NCI-H2171 (cell line): ENCODE data around the gene CDH4.

Experiments used
- DNase-seq: peaks from one replicate; lab custom pipeline; 2025; lab: John Stamatoyannopoulos, UW

Gene CDH4

DNA sequence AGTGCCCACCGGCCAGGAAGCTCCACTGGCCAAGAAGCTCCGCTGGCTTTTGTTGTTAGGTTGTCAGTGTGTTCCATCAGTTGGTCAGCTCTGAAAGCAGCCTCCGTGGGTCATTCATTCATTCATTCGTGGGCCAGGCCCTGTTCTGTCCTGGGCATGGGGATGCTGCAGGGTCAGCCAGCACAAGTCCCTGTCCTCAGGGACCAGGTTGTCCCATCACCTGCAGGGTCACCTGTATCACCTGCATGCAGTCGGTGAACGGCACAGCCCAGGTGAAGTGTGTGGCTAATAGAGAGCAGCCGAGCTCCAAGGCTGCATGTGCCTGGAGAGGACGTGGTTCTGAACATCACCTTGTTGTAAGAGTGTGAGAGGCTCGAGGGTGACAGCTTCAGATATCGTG is 403.5 kb downstream of the CDH4 start:
- DNase-seq = no peak

DNA sequence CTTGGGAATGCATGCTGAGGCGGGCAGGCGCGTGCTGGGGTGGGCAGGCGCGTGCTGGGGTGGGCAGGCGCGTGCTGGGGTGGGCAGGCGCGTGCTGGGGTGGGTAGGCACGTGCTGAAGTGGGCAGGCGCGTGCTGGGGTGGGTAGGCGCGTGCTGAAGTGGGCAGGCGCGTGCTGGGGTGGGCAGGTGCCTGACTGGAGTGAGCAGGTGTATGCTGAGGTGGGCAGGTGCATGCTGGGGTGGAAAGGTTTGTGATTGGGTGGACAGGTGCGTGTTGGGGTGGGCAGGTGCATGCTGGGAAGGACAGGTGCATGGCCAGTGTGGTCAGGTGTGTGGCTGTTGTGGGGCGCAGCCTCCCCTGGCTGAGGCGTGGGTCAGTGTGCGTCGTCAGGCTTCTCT is 404.1 kb downstream of the CDH4 start:
- no peak for DNase-seq

DNA sequence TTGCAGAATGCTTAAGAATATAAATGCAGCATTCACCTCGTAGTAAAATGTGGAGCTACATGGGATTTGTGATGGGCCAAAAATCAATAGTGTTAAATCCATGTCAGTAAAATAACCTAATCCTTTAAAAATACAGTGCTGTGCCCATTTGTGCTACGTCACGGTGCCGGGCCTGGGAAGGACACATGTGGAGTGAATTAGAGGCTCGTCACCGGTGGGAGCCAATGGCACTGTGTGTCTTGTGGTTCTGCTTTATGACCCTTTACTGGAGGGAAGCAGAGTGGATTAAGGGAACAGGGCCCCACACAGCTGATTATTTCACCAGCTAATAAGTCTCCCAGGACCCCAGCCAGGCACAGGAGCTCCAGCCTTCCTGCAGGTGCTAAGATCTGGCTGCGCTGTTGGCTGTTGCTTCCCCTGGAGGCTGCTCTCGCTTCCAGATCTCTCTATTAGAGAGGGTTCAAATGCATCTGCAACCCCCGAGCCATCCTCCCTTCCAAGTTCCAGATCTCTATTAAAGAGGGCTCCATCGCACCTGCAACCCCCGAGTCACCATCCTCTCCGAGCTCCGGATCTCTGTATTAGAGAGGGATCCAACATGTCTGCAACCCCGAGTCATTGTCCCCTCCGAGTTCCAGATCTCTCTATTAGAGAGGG is 405.8 kb downstream of the CDH4 start:
- no peak for DNase-seq

DNA sequence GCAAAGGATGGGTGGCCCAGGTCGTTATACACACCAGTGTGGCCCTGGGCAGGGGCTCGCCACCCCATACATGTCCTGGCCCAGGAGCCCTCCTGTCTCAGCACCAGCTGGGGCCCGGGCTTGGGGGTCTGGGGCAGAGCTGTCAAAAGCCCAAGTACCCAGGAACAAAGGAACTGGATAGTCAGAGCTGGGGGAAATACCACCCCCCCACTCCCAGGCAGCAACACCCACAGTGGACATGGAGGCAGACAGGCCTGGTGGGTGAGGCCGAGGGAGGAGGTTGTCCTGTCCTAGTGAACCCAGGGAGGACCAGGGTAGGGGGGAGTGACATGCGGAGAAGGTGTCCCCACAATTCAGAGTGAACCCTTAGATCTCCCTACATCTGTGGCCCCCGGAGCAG is 406.5 kb downstream of the CDH4 start:
- no peak for DNase-seq

DNA sequence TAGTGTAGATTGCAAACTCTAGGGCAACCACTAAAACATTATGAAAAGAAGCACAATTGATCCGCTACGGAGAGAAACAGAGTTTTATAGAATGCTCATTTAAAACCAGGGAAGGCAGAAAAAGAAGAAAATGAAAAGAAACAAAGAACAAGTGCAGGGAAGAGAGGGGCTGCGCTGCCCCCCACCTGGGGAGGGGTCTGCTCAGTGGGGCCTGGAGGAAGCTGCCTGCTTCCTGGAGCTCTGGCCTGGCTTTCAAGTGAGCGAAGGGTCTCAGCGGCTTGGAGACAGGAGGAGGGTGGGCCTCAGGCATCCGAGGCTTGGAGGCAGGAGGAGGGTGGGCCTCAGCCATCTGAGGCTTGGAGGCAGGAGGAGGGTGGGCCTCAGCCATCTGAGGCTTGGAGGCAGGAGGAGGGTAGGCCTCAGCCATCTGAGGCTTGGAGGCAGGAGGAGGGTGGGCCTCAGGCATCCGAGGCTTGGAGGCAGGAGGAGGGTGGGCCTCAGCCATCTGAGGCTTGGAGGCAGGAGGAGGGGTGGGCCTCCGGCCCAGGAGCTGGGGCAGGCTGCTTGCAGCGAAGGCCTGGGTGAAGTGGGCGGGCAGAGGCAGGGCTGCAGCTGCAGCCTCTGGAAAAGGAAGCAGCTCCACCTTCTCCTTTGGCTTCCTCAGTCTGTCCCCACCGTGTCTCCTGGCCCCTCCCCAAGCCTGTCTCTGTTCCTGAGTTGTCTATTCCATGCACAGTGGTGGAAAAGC is 407.4 kb downstream of the CDH4 start:
- no peak for DNase-seq

DNA sequence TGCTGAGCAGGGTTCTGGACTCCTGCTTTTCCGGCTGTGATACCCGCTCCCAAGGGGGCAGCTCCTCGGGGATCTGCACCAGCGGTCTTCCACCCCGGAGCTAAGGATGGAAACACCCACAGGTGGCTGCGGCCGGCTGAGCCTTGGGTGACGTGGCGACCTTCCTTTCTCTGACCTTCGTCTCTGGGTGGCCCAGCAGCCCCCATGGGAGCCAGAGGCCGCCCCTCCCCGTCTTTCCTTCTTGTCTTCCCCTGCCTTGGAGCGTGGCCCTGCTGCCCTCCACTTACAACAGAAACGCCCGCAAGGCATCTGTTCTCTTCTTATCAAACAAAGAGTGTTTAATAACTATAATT is 407.9 kb downstream of the CDH4 start:
- no peak for DNase-seq

DNA sequence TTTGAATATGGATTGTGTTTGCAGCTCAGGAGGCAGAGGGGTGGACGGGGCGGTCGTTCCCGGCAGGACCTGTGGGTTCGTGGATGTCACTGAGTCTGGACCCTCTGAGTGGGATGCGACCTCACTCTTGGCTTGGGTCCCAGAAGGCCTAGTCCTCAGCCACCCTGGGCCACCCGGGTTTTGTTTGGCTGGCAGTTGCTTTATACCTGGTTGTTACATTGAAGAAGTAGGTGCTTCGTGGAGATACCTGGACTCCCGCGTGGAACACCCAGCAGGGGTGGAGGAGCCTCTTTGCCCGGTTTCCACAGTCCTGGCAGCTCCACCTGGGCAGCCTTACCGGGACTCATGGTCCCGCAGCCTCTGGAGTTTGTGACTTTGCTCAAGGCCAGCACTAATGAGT is 408.5 kb downstream of the CDH4 start:
- no peak for DNase-seq

DNA sequence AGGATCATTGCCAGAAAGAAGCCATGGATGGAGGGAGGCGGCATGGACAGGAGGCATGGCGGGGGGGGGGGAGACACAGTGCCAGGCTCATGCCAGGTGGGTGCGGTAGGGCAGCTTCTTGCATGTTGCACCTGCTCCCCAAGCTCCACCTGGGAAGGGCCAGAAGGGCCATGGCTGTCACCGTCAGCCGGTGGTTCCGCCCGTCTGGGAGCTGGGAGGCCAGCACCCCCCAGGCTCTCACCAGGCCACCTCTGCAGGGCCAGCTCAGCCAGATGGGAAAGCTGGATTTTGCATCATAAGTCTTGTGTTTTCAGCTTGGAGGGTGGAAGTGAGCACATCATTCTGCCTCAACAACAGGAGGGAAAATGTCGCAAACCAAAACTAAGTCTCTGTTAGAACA is 409.0 kb downstream of the CDH4 start:
- no peak for DNase-seq

DNA sequence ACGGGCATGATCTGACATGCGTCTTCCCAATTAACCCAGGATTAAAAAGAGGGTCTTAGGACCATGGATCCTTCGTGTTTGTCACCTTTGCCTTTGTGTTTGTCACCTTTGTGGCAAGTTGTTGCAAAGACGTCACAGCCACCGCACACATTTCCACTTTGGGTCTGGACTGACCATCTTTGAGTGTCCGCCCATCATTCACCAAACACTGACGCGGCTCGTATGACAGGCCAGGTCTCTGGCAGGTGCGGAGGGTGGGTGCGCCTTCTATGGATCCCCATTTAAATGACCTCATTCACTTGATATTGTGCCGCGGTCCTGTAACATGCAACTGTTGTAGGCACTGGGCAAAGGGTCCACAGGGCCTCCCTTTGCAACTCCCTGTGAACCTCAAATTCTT is 409.5 kb downstream of the CDH4 start:
- no peak for DNase-seq

DNA sequence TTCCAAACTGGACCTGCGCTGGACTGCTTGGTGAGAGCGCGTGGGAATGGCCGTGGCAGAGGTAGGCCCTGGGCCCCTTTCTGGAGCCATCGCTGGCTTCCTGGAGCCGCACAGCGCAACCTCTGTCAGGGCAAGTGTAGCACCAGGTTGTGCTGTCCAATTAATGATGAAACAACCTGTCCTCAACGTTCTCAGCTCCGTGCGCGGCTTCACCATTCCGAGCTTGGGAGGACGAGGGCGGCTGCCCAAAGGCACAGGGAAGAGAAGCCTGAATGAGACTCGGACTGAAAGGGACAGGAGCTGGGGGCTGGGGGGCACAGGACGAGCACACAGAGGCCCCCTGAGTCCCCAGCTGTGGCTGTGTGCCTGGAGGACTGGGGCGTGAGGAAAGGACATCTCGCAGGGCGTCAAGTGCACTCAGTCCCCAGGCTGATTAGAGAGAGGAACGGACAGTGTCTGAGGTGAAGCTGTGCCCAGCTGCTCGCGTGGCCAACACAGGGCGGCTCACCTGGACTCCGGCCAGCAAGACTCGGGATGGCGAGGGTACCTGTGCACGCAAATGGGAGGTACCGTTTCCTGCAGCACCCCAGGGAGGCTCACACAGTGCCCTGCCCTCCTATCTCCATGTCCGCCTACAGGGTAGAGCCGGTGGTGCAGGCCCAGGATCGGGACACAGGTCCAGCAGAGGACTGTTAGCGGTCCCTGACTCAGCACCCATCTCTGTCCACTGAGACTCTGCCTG is 410.3 kb downstream of the CDH4 start:
- no peak for DNase-seq

DNA sequence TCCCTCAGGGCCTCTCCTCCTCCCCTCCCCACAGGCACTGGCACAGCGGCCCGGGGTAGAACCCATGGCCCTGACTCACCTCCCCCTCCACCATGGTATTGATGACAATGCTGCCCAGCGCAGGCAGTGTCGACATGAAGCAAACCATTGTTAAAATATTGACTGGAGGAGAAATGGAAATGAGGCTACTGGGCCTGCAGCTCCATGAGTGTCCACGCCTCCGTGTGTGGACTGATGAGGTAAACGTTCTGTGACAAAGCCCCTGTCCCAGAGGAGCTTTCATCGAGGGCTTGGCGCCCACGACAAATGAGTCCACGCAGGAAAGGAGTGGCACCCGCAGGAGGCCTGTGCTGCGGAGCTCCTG is 410.9 kb downstream of the CDH4 start:
- no peak for DNase-seq

DNA sequence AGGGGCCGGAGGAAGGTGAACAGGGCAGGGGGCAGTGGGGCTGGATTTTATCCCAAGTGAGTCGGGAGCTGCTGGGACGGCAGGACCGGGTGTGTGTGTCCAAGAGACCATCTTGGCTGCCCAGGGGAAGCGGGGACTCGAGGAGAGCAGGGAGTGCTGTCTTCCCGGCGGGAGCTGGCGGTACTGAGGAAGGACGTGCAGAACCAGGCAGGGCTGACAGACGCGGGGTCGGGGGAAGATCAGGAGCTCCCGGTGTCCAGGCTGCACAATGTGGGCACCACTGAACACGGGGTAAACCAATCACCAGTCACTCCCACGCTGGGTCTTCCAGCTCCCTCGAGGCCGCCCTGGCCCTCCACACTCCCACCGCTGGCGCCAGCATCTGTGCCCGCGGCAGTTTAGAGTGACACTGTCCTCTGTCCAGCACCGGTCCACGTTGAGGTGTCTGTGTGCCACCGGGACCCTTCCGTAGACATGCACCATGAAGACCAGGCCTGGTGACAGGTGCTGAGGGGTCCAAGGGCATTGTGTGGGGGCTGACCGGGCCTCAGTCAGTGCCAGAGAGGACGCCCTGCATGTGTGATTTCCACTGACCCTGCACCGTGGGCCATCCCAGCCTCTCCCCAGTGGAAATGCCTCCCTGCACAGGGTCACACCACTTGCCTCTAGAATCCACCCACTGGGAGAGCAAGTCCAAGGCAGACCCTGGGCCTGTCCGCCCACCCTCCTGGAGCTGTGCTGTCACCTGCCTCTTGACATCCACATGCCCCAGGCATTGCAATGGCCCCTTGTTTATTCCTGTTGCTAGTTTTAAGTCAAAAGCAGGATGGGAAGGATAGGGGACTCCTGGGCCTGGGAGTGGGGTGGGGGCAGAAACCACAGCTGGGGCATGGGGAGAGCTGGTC is 411.7 kb downstream of the CDH4 start:
- no peak for DNase-seq

DNA sequence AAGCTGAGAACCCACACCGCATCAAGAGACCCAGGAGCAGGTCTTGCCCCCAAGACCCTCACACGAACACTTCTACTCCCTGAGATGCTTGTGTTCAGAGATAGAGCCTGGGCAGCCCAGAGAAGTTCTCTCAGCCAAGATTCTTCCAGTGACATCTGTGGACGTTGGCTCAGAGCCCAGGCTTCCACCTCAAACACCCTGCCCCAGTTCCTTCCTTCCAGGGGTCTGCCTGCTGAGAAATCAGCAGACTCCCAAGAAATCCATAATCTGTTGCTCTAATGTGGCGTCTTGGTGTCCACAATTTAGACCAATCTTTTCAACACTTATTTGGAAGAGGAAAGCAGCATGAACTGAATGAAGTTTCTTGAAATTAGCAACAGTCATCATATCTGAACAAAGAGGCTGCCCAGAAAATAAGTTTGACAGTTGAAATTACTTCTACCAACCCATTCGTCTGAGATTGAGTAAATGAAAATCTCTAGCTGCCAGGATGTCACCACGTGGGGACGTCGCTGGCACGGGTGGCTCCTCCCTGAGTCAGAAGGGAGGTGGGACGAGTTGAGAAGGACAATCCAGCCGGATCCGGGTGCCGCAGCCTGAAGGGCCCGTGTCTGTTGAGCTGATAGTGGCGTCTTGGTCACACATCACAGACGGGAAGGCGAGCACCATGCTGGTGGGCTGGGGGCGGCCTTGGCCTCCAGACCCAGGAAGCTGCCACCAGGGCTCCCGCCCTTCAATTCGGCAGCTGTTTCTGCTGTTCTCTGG is 412.7 kb downstream of the CDH4 start:
- no peak for DNase-seq

DNA sequence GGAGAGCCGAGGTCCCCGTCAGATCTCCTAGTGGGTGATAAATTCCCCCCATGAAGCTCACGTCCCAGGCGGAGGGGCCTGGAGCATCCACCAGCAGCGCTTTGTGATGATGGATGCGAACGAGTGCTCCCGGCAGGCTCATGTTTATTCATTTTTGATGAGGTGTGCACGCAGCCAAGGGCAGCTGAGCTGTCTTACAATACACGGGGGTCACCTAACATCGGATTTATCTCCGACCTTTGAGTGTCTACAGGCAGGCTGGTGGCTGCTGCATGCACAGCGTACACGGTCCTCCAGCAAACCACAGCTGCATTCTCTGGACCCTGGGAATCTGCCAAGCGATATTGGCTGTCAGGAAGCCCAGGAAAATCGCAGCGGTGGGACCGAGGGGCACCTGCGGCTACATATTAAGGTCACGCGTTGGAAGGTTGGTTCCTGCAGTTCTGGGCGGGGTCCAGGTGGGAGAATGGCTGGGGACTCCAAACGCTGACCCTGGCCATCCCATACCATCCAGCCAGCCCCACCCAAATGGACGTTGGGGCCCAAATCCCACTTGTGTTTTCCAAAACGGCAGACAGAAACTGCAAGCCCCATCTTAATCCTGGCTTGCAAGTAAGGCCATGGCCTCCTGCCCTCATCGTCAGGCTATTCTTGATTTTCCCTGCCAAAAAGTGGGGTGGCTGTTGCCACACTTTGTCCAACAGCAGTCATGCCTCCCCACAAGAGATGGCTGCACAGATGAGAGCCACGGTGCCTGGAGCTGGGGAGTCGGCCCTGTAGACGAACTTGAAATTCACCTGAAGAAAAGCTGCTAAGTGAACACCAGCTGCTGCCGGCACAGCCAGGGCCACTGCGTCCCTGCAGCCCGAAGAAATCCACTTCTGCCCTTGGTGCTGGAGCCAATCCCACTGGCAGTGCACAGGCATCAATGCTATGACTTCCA is 413.7 kb downstream of the CDH4 start:
- DNase-seq = no peak

DNA sequence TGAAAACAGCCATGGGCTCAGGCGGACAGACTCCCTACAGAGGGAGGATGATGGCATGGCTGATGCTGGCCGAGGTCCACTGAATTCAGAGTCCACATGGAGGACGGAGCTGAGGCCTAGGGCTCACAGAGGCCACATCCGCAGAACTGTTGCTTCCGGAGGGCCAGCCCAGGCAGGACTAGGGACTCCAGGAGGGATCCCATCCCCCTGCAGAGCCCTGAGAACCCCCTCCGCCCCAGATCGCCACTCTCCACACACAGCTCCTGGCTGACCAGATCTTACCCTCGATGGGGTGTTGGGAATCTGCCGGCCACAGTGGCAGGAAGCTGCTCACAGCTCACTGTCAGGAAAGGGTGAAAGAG is 414.4 kb downstream of the CDH4 start:
- DNase-seq = no peak

DNA sequence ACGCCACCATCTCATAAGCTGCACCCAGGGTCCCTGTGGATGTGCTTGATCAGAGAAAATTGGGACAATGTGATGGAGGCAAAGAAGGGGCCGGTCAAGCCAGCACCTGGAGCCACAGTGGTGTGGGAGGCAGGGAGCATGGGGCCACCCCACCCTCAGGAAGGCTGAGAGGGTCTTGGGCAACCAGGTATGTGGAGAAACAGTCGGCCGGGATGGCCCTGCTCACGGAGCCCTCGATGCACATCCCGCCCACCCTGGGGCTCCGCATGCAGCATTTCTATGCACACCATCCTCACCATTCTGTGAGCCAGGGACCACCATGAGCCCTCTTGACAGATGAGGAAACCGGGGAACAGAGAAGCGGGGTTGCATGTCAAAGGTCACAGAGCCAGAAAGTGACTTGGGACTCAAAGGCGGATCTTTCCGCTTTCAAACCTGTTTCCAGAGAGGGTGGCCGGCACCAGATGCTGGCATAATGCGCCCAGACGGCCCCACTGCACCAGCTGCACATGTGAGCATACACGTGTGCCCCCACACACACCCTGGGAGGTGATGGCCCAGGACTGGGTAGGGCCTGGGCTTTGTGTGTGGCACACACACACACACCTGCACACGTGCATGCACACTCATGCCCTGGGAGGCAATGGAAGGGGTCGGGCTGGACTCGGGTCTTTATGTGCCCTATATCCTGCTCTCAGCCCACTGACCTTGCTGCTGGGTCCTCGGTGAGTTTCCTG is 415.2 kb downstream of the CDH4 start:
- DNase-seq = no peak

DNA sequence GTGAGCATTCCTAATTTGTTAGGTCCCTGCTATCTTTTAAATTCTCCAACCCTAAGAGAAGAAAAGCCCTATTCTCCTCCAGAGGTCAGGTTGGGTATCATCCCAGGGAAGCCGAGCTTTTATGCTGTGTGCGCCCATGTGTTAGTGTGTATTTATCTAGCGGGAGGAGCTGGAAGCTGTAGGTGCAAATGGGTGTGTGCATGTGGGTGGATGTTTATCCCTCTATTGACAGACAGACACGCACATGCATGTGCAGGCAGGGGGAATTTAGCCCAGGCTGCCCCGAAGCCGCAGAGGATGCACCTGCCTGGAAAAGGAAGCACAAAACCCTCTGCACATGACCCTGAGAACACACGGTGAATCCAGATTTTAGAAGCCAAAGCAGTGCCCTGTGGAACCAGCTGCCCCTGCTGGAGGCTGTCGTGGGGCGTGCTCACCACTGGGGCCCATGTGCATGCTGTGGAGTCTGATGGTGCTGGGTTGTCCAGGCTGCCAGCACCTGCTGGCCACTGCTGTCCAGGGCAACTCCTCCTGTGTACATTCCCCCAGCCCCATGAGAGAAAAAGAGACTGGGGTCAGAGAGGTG is 416.1 kb downstream of the CDH4 start:
- no peak for DNase-seq

DNA sequence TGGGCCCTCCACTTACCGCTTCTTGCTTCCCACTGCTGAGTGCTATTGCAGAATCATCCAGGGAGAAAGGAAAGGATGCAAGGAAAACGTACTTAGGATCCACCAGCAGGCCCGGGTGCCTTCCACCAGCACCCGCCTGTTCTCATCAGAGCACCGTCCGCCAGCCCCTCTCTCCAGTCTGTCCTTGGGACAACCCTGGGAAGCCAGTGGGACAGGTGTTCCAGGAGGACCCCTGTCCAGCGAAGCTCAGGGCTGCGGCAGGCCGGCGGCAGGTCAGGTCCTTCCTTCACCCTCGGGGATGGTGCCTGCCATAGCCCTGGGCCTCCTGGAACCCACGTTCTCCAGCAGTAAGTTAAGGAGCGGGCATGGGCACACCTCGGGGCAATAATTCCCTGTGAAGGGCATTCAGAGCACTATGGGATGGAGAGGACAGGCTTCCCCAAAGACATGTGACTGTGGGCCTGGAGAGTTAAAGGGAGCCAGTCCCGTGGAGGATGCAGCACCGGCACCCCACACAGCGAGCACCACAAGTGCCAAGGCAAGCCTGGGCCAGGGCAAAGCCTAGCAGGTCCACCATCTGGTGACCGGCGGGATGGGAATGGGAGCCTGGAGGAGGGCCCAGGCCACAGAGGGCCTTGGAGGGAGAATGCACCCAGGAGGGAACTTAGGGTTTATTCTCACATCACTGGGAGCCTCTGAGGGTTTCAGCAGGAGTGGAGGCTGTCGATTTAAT is 416.9 kb downstream of the CDH4 start:
- no peak for DNase-seq

DNA sequence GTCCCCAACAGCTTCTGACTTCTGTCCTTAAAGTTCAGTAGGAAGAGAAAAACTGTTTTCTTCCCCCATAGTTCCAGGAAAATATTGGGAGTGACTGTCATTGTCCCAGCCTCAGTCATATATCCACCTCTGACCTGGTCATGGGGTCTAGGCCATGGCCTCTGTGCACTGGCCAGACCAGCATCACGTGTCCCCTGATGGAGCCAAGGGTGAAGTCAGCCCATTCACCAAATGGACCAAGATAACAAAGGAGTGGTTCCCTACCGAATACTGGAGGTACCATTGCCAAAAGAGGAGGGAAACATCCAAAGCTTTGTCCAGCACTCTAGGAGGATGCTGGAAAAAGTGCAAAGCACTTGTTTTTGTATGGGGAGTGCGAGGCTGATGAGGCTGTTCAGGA is 418.2 kb downstream of the CDH4 start:
- DNase-seq = no peak
